NCI-H1048 (cell line): ENCODE results near the gene RANBP10.

Experiments used
- DNase-seq: peaks from one replicate; lab custom pipeline; 2025; lab: John Stamatoyannopoulos, UW

The RANBP10 gene

DNA sequence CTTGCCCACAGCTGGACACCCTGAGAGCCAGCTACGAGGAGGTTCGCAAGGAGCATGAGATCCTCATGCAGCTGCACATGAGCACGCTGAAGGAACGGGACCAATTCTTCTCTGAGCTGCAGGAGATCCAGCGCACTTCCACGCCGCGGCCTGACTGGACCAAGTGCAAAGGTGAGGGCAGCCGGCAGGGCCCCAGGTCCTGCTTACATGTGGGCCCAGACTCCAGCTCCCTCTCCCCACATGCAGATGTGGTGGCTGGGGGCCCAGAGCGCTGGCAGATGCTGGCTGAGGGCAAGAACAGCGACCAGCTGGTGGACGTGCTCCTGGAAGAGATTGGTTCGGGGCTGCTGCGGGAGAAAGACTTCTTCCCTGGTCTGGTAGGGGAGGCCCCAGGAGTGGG, 19.5 kb upstream of the RANBP10 start:
- no peak for DNase-seq

DNA sequence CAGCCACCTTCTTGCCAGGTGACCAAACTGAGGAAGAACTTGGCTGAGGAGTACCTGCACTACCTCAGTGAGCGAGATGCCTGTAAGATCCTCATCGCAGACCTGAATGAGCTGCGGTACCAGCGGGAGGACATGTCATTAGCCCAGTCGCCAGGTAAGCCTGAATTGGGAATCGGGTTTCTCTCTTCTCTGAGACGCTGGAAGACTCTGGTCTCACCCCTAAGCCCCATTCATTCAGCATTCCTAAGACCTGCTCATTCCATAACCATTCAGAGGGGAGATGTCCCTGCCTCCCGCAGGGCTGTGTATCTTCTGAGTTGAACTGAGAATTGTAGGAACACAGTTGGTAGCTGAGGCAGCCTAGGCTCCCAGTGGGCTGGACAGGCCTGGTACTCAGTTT, 18.8 kb upstream of the RANBP10 start:
- DNase-seq: no peak

GRCh38 chr16:67822511-67822910, 16.2 kb upstream of the RANBP10 start:
- no peak for DNase-seq

DNA sequence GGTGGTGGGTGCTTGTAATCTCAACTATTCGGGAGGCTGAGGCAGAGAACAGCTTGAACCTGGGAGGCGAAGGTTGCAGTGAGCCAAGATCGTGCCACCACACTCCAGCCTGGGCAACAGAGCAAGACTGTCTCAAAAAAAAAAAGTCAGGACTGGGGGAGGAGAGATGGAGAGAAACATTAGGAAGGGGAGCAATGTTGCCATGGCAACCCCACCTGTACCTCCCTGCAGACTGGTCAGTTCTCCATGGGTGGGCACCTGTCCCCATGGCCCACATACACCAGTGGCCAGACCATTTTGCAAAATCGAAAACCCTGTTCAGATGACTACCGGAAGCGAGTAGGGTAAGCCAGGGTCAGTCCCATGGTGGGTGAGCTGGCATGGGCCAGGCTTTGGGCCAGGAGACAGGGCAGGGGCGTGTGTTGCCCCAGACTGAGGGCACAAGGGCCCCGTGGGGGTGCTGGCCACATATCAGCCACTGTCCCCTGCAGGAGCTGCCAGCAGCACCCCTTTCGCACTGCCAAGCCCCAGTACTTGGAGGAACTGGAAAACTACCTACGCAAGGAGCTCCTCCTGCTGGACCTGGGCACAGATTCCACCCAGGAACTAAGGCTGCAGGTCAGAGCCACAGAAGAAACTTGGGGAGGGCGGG, 14.4 kb upstream of the RANBP10 start:
- DNase-seq: no peak

DNA sequence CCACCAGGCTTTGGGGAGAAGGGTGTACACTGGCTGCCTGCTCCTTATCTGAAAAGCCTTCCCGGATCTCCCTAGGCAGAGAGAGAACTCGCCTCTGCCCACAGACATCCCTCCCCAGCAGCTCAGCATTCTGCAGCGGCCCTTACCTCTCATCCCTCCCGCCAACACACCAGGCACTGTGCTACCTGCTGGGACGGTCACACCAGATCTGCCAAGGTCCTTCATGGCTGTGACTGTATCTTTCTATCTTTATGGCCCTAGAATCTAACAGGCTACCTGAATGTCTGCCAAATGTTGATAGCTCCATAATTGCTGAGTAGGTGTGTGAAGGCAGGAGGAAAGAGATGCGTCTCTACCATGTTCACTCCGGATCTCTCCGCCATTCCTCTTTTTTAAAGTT, 8.2 kb upstream of the RANBP10 start:
- DNase-seq: no peak

GRCh38 chr16:67811899-67812298, 5.5 kb upstream of the RANBP10 start:
- DNase-seq: no peak

- DNase-seq: no peak
These were observed 855 bp upstream of the RANBP10 start for GRCh38 chr16:67807148-67807682.

- DNase-seq: no peak
These were observed 487 bp downstream of the RANBP10 start for GRCh38 chr16:67805718-67806427.

GRCh38 chr16:67804853-67805542, 1.4 kb downstream of the RANBP10 start:
- no peak for DNase-seq

GRCh38 chr16:67803894-67804293, 2.5 kb downstream of the RANBP10 start:
- DNase-seq: no peak

GRCh38 chr16:67801883-67802282, 4.5 kb downstream of the RANBP10 start:
- DNase-seq: no peak

- DNase-seq: no peak
These were observed 5.1 kb downstream of the RANBP10 start for GRCh38 chr16:67801241-67801640.

- no peak for DNase-seq
These were observed 5.9 kb downstream of the RANBP10 start for GRCh38 chr16:67800338-67800926.

- DNase-seq: no peak
These were observed 10.2 kb downstream of the RANBP10 start for GRCh38 chr16:67796099-67796718.

DNA sequence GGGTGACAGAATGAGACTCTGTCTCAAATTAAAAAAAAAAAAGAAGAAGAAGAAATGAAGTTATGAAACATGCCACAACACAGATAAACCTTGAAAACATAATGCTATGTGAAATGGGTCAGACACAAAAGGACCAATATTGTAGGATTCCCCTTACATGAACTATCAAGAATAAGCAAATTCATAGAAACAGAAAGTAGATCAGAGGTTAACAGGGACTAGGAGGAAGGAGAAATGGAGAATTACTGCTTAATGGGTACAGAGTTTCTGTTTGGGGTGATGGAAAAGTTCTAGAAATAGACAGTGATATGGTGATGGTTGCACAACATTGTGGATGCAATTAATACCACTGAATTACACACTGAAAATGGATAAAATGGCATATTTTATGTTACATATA, 16.3 kb downstream of the RANBP10 start:
- DNase-seq: no peak

GRCh38 chr16:67786491-67786890, 19.9 kb downstream of the RANBP10 start:
- DNase-seq: no peak

- DNase-seq: no peak
These were observed 23.0 kb downstream of the RANBP10 start for GRCh38 chr16:67783353-67783725.

- no peak for DNase-seq
These were observed 23.6 kb downstream of the RANBP10 start for GRCh38 chr16:67782567-67783352.

- DNase-seq: no peak
These were observed 24.8 kb downstream of the RANBP10 start for GRCh38 chr16:67781565-67781921.

DNA sequence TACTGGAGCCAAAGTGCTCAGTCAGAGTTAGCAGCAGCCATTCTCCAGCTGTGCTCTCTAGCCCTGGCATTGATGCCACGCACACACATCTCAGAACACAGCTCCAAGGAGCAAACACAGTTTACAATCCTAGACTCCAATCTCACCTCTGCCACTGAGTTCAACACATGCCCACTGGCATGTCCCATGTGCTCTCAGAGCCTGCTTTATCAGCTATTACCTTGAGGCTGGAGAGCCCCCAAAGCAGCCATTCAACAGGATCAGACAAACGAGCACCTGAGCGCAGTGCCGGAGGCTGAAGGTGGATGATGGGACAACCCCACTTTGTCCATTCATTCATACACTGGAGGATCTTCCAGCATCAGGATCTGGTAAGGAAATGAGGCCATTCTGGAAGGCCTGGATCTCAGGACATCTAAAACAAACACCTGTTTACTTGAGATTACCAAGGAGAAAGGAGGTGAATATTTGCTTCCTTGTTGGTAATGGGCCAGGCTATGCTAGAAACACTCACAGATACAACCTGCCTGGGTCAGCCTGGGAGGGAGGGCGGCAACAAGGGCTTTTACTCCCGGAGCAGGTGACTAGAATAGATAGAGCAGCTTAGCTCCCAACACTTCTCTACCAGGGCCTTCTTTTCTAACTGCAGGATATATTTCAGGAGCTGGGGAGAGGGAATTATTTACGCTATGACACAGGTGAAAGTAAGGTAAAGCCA, 25.4 kb downstream of the RANBP10 start:
- no peak for DNase-seq
